Body of pancreas (tissue), 4 donors: Measurements from ENCODE around the gene CXCR6.

Experiments
- POLR2A ChIP-seq, 3 donors: fragments of 450-650 bp; IDR thresholded peaks; one replicate each; pipeline ENCODE4 v1.6.1; 2016; ENCODE audit warnings: antibody characterized with exemption in 3 of 3, mild to moderate bottlenecking in 2 of 3
- TF ChIP-seq, protein P1 (sequence below), 7 experiments: fragments of 450-650 bp in 4 of 7; fragments of 200-600 bp in 3 of 7; sonication (generic) in 3 of 7; IDR thresholded peaks; one replicate each; pipeline ENCODE4 v1.5.1; 2016 to 2019; ENCODE audit warnings: antibody characterized with exemption in 7 of 7

DNA sequence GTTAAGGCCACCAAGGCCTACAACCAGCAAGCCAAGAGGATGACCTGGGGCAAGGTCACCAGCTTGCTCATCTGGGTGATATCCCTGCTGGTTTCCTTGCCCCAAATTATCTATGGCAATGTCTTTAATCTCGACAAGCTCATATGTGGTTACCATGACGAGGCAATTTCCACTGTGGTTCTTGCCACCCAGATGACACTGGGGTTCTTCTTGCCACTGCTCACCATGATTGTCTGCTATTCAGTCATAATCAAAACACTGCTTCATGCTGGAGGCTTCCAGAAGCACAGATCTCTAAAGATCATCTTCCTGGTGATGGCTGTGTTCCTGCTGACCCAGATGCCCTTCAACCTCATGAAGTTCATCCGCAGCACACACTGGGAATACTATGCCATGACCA lies 3.6 kb downstream of the CXCR6 start:
- TF ChIP-seq, protein P1, sequence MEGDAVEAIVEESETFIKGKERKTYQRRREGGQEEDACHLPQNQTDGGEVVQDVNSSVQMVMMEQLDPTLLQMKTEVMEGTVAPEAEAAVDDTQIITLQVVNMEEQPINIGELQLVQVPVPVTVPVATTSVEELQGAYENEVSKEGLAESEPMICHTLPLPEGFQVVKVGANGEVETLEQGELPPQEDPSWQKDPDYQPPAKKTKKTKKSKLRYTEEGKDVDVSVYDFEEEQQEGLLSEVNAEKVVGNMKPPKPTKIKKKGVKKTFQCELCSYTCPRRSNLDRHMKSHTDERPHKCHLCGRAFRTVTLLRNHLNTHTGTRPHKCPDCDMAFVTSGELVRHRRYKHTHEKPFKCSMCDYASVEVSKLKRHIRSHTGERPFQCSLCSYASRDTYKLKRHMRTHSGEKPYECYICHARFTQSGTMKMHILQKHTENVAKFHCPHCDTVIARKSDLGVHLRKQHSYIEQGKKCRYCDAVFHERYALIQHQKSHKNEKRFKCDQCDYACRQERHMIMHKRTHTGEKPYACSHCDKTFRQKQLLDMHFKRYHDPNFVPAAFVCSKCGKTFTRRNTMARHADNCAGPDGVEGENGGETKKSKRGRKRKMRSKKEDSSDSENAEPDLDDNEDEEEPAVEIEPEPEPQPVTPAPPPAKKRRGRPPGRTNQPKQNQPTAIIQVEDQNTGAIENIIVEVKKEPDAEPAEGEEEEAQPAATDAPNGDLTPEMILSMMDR (IDR thresholded peaks at IDR 0.05) = no peak
- no peak for TF ChIP-seq POLR2A (IDR thresholded peaks at IDR 0.05)
